A673 (cell line): ENCODE measurements around the gene ULK1. TPM values are rescaled to one million over a fixed set of nuclear protein-coding genes. Genes with fewer than 3 reads are reported as not detected.
"Not testable (repeated sequence)": the region's sequence is repeated elsewhere in the genome, so short reads cannot be mapped to it uniquely, and the experiment has no call there.

Source experiments
- BruUV-seq: library from RNA; stranded (reverse); fragments of 400-500 nt; replicated peaks from 2 replicates; lab custom pipeline; 2021; lab: Mats Ljungman, UMichigan
- CTCF ChIA-PET: fragments of 300-600 bp; sonication (Branson Sonifier 250); formaldehyde crosslinking; loops from one replicate; lab custom pipeline; 2022; ENCODE audit warnings: antibody characterized with exemption; lab: Charles Lee
- POLR2A ChIA-PET: fragments of 300-600 bp; sonication (Branson Sonifier 250); formaldehyde crosslinking; loops from one replicate; lab custom pipeline; 2022; ENCODE audit warnings: antibody characterized with exemption; ENCODE audit not compliant: low non-redundant PET; lab: Charles Lee
- DNase-seq: peaks from one replicate; pipeline ENCODE4 v3.0.0-alpha.2; 2015; ENCODE audit warnings: low spot score
- H3K27ac ChIP-seq: fragments of 200-600 bp; sonication (generic); 2 replicates; pipeline ENCODE4 v1.5.1; 2016; ENCODE audit warnings: mixed run types, low read depth, mild to moderate bottlenecking, mixed read lengths, antibody characterized with exemption, low read length; ENCODE audit not compliant: poor library complexity, severe bottlenecking
- H3K27me3 ChIP-seq: fragments of 200-600 bp; sonication (generic); replicated peaks from 2 replicates; pipeline ENCODE4 v1.6.1; 2017; ENCODE audit warnings: mixed run types, low read depth, mild to moderate bottlenecking, mixed read lengths, antibody characterized with exemption, low read length; ENCODE audit not compliant: insufficient read depth, poor library complexity
- H3K36me3 ChIP-seq: fragments of 200-600 bp; sonication (generic); 2 replicates; pipeline ENCODE4 v1.6.1; 2016; ENCODE audit warnings: mixed run types, mild to moderate bottlenecking, mixed read lengths, antibody characterized with exemption, low read length; ENCODE audit not compliant: insufficient read depth, poor library complexity, severe bottlenecking
- H3K4me1 ChIP-seq: fragments of 200-600 bp; sonication (generic); 2 replicates; pipeline ENCODE4 v1.6.1; 2017; ENCODE audit warnings: mixed run types, mild to moderate bottlenecking, mixed read lengths, antibody characterized with exemption, low read length; ENCODE audit not compliant: insufficient read depth, poor library complexity, severe bottlenecking
- H3K4me3 ChIP-seq: fragments of 200-600 bp; sonication (generic); 2 replicates; pipeline ENCODE4 v1.5.1; 2016; ENCODE audit warnings: low read depth, mixed run types, mild to moderate bottlenecking, mixed read lengths, low read length; ENCODE audit not compliant: poor library complexity, severe bottlenecking
- H3K9me3 ChIP-seq: fragments of 200-600 bp; sonication (generic); 2 replicates; pipeline ENCODE4 v1.6.1; 2016; ENCODE audit warnings: mixed run types, low read depth, mild to moderate bottlenecking, mixed read lengths, antibody characterized with exemption, low read length; ENCODE audit not compliant: poor library complexity, severe bottlenecking
- EZH2 ChIP-seq: fragments of 200-600 bp; sonication (generic); IDR thresholded peaks from 2 replicates; pipeline ENCODE4 v1.6.1; 2017; ENCODE audit warnings: borderline replicate concordance, low read depth, mild to moderate bottlenecking, mixed read lengths, antibody characterized with exemption, low read length; ENCODE audit not compliant: poor library complexity, severe bottlenecking
- intact Hi-C: fragments of 100-400 bp; cut with micrococcal nuclease; formaldehyde crosslinking; loops from one replicate; pipeline ENCODE4 v1.10.0; 2022; ENCODE audit not compliant: unreplicated experiment
- total RNA-seq: library from RNA; stranded (reverse); gene quantifications from 2 replicates; pipeline ENCODE4 v1.2.3, GENCODE V29; 2021
- TF ChIP-seq, protein P1 (sequence below): fragments of 300-800, 200-600 bp; sonication (generic); conservative IDR thresholded peaks from 2 replicates; pipeline ENCODE4 v1.5.1; 2017; ENCODE audit warnings: low read depth, mild to moderate bottlenecking, antibody characterized with exemption, low read length, moderate library complexity, mixed read lengths

ULK1 gene
- total RNA-seq, 1 experiment from 2014 or later: 57.3 TPM

DNA sequence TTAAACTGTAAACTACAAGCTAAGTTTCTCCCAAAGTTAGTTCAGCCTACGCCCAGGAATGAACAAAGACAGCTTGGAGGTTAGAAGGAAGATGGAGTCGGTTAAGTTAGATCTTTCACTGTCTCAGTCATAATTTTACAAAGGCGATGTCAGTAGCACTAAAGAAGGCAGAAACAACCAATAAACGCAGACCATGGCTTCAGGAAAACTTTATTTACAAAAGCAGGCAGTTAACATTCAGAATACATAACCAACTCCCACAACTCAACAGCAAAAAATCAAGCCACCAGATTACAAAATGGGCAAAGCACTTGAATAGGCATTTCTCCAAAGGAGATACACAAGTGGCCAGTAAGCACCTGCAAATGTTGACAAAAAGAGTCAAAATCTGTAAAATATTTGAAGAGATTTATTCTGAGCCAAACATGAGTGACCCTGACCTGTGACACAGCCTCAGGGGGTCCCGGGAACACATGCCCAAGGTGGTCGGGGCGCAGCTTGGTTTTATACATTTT is 8.8 kb upstream of the ULK1 start:
- intact Hi-C loops: no loop called here
- Histone ChIP-seq H3K27ac (no peak overlapping the region), H3K36me3 (no peaks in the 10 kb centered on the region), H3K9me3 (no peaks in the 10 kb centered on the region), H3K4me3 (no peak overlapping the region), H3K27me3 (no peaks in the 10 kb centered on the region), H3K4me1 (no peaks in the 10 kb centered on the region)
- TF ChIP-seq EZH2: no peak
- TF ChIP-seq, protein P1, sequence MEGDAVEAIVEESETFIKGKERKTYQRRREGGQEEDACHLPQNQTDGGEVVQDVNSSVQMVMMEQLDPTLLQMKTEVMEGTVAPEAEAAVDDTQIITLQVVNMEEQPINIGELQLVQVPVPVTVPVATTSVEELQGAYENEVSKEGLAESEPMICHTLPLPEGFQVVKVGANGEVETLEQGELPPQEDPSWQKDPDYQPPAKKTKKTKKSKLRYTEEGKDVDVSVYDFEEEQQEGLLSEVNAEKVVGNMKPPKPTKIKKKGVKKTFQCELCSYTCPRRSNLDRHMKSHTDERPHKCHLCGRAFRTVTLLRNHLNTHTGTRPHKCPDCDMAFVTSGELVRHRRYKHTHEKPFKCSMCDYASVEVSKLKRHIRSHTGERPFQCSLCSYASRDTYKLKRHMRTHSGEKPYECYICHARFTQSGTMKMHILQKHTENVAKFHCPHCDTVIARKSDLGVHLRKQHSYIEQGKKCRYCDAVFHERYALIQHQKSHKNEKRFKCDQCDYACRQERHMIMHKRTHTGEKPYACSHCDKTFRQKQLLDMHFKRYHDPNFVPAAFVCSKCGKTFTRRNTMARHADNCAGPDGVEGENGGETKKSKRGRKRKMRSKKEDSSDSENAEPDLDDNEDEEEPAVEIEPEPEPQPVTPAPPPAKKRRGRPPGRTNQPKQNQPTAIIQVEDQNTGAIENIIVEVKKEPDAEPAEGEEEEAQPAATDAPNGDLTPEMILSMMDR: no peak
- POLR2A ChIA-PET: no interaction called here
- CTCF ChIA-PET: no interaction called here
- no peak for DNase-seq
- BruUV-seq: no TSS peak

DNA sequence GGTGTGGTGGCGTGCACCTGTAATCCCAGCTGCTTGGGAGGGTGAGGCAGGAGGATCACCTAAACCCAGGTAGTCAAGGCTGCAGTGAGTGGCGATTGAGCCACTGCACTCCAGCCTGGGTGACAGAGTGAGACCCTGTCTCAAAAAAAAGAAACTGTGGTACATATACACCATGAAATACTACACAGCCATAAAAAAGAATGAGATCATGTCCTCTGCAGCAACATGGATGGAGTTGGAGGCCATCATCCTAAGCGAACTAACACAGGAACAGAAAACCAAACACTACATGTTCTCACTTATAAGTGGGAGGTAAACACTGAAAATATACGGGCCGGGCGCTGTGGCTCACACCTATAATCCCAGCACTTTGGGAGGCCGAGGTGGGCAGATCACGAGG is 2.7 kb upstream of the ULK1 start:
- CTCF ChIA-PET, H3K4me3 ChIP-seq, POLR2A ChIA-PET, BruUV-seq, H3K27me3 ChIP-seq, H3K27ac ChIP-seq, H3K36me3 ChIP-seq, intact Hi-C loops, DNase-seq, H3K9me3 ChIP-seq: not testable (repeated sequence)
- peaks cover 12% of the 10 kb centered on the region for H3K4me1 ChIP-seq

DNA sequence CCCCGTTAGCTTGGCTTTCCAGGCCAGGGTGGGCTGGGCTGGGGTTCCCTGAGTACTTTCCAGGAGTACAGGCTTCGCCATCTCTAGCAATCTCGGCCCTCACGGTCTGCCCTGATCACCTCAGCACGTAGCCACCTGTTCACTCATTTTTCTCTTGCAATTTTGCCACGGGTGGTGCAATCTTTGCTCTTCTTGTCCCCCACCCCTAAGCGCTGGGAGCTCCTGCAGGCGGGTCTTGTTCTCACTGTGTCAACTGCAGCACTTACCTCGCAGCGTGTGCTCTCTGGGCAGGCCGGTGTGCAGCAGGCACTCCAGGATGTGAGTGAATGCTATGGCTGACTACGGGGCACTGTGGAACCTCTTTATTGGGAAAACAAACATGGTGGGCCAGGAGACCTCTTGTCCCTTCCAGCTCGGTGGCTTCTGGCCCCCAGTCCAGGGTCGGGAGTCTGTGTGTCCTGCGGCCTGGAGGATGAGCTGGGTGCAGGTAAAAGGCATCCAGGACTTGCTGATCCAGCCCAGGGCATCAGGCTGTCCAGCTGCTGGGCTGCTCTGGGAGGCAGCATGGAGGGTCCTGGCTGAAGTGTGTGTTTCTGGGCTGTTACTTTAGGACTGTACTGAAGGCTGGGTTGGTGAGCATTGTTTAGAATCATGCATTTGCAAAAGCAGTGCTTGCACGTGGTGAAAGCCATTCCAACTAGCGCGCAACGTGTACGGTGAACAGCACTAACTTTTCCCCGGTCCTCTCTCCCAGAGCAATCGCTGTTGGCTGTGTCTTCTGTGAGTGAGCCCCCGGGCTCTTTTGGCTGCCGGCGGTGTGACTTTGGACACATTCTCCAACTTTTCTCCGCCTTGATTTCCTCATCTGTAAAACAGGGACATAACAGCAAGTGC is 1.5 kb upstream of the ULK1 start:
- peaks cover 12% of the 10 kb centered on the region for H3K4me1 ChIP-seq
- H3K36me3 ChIP-seq: peaks cover 4% of the 10 kb centered on the region
- H3K27me3 ChIP-seq: no peaks in the 10 kb centered on the region
- no peak overlapping the region for H3K27ac ChIP-seq
- no peak for DNase-seq
- ChIA-PET POLR2A (no interaction called here), CTCF (interaction anchor here (0.6 kb wide), 1 partner anchor 115 kb away, joined by 8 read pairs; no protein-coding TSS in a partner anchor)
- BruUV-seq: no TSS peak
- H3K9me3 ChIP-seq: no peaks in the 10 kb centered on the region
- intact Hi-C loops: no loop called here
- TF ChIP-seq, protein P1: no peak
- no peak for TF ChIP-seq EZH2
- H3K4me3 ChIP-seq: no peak overlapping the region
